Measurements from ENCODE around the gene SEC61A2.

The SEC61A2 gene

GRCh38 chr10:12194752-12195271 lies 65.3 kb downstream of the SEC61A2 start:
- TF ChIP-seq CTCF (IDR thresholded peaks at IDR 0.05; ENCODE audit: low read depth, low read length), result no peak
- peak; percentile 46 to 58 for DNase-seq (ENCODE audit: low read depth in 2 of 2)
- H3K4me3 ChIP-seq (replicated peaks in 1 of 2; ENCODE audit: low read depth in 2 of 2, low read length in 2 of 2), result peak overlapping the region; percentile 94 to 97

- DNase-seq (ENCODE audit: low read depth in 2 of 2), result no peak
- no peak for TF ChIP-seq CTCF (IDR thresholded peaks at IDR 0.05; ENCODE audit: low read depth, low read length)
- peak overlapping the region; percentile 94 to 97 for H3K4me3 ChIP-seq (replicated peaks in 1 of 2; ENCODE audit: low read depth in 2 of 2, low read length in 2 of 2)
Measured at GRCh38 chr10:12195281-12195602, 65.8 kb downstream of the SEC61A2 start.

- H3K4me3 ChIP-seq (replicated peaks in 1 of 2; ENCODE audit: low read depth in 2 of 2, low read length in 2 of 2), result peak within 1 kb of the TSS; percentile 94 to 97
- DNase-seq (ENCODE audit: low read depth in 2 of 2), result peak; percentile 91 to 94
- no peak for TF ChIP-seq CTCF (IDR thresholded peaks at IDR 0.05; ENCODE audit: low read depth, low read length)
Measured at GRCh38 chr10:12195603-12196506, 66.4 kb downstream of the SEC61A2 start, which contains the start of the genes CDC123 and NUDT5. Gene CDC123 (plus strand): TSS chr10:12196188. CDS start chr10:12196246, 58 bp downstream. Gene NUDT5 (minus strand): TSS chr10:12195891. CDS start chr10:12186291, 9,600 bp downstream.

GRCh38 chr10:12196531-12197211 lies 67.2 kb downstream of the SEC61A2 start:
- no peak for DNase-seq (ENCODE audit: low read depth in 2 of 2)
- H3K4me3 ChIP-seq (replicated peaks in 1 of 2; ENCODE audit: low read depth in 2 of 2, low read length in 2 of 2), result peak overlapping the region; percentile 94 to 97
- no peak for TF ChIP-seq CTCF (IDR thresholded peaks at IDR 0.05; ENCODE audit: low read depth, low read length)

- no peak for DNase-seq (ENCODE audit: low read depth in 2 of 2)
- TF ChIP-seq CTCF (IDR thresholded peaks at IDR 0.05; ENCODE audit: low read depth, low read length), result no peak
- no peak overlapping the region for H3K4me3 ChIP-seq (replicated peaks in 1 of 2; ENCODE audit: low read depth in 2 of 2, low read length in 2 of 2)
Measured at GRCh38 chr10:12198156-12198555, 68.7 kb downstream of the SEC61A2 start.

GRCh38 chr10:12200850-12201249 lies 71.4 kb downstream of the SEC61A2 start:
- TF ChIP-seq CTCF (IDR thresholded peaks at IDR 0.05; ENCODE audit: low read depth, low read length), result no peak
- no peak for DNase-seq (ENCODE audit: low read depth in 2 of 2)
- H3K4me3 ChIP-seq (replicated peaks in 1 of 2; ENCODE audit: low read depth in 2 of 2, low read length in 2 of 2), result no peak overlapping the region
